Adipocyte (in vitro differentiated cells): ENCODE data around the gene SPNS2.

Experiments
- DNase-seq: peaks from one replicate; pipeline ENCODE4 v3.0.0-alpha.2; 2015; ENCODE audit warnings: low read depth
- H3K27me3 ChIP-seq: replicated peaks from 2 replicates; pipeline ENCODE4 v1.7.0; 2013; ENCODE audit warnings: mild to moderate bottlenecking, low read length, moderate library complexity; ENCODE audit not compliant: control insufficient read depth, insufficient read depth
- H3K36me3 ChIP-seq: 2 replicates; pipeline ENCODE4 v1.7.0; 2013; ENCODE audit warnings: low read length, mild to moderate bottlenecking, moderate library complexity; ENCODE audit not compliant: control insufficient read depth, insufficient read depth, severe bottlenecking
- H3K4me1 ChIP-seq: 2 replicates; pipeline ENCODE4 v1.7.0; 2013; ENCODE audit warnings: mild to moderate bottlenecking, low read length, moderate library complexity; ENCODE audit not compliant: control insufficient read depth, insufficient read depth
- H3K4me3 ChIP-seq: 2 replicates; pipeline ENCODE4 v1.7.0; 2013; ENCODE audit warnings: mild to moderate bottlenecking, low read length, moderate library complexity
- H3K9ac ChIP-seq: 2 replicates; pipeline ENCODE4 v1.7.0; 2013; ENCODE audit warnings: mild to moderate bottlenecking, low read length, moderate library complexity
- H3K9me3 ChIP-seq: 2 replicates; pipeline ENCODE4 v1.7.0; 2013; ENCODE audit warnings: mild to moderate bottlenecking, low read length, moderate library complexity; ENCODE audit not compliant: control insufficient read depth

SPNS2 gene, protein sequence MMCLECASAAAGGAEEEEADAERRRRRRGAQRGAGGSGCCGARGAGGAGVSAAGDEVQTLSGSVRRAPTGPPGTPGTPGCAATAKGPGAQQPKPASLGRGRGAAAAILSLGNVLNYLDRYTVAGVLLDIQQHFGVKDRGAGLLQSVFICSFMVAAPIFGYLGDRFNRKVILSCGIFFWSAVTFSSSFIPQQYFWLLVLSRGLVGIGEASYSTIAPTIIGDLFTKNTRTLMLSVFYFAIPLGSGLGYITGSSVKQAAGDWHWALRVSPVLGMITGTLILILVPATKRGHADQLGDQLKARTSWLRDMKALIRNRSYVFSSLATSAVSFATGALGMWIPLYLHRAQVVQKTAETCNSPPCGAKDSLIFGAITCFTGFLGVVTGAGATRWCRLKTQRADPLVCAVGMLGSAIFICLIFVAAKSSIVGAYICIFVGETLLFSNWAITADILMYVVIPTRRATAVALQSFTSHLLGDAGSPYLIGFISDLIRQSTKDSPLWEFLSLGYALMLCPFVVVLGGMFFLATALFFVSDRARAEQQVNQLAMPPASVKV

DNA sequence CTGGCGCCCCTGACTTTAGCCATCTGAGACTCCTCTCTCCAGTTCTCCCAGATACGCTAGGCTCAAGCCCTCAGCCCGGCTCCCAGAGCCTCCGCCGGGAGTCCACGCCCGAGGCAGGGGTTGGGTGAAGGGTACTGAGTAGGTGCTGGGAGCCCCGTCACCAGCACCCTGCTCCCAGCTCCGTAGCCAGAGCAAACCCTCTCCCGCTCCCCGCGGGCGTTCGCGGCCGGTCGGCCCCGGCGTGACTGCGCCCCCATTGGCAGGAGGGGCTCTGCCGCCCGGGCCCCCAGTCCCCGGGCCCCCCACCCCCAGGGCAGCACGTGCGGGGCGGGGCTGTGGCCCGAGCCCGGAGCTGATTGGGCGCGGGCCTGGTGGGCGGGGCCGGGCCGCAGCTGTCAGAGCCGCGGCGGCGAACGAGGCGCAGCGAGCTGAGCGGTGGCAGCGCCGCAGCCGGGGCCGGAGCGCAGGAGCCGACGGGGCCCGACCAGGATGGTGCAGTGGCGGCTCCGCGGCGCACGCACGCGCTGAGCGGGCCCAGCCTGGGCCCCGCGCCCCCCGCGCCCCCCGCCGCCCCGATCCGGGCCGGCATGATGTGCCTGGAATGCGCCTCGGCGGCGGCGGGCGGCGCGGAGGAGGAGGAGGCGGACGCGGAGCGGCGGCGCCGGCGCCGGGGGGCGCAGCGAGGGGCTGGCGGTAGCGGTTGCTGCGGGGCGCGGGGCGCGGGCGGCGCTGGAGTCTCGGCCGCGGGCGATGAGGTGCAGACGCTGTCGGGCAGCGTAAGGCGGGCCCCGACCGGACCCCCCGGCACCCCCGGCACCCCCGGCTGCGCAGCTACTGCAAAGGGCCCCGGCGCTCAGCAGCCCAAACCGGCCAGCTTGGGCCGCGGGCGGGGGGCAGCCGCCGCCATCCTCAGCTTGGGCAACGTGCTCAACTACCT, at the start of gene SPNS2:
Gene SPNS2, plus strand, starts transcription at position 421 of the 937 bp plus-strand sequence. Its CDS starts 167 bp downstream, at position 588.
- H3K27me3 ChIP-seq, result peaks cover 49% of the 10 kb centered on the region
- no peaks in the 10 kb centered on the region for H3K36me3 ChIP-seq
- no peak within 1 kb of the TSS for H3K9ac ChIP-seq
- no peak within 1 kb of the TSS for H3K4me3 ChIP-seq
- peak; percentile 78 for DNase-seq
- H3K9me3 ChIP-seq, result no peaks in the 10 kb centered on the region
- H3K4me1 ChIP-seq, result no peaks in the 10 kb centered on the region

DNA sequence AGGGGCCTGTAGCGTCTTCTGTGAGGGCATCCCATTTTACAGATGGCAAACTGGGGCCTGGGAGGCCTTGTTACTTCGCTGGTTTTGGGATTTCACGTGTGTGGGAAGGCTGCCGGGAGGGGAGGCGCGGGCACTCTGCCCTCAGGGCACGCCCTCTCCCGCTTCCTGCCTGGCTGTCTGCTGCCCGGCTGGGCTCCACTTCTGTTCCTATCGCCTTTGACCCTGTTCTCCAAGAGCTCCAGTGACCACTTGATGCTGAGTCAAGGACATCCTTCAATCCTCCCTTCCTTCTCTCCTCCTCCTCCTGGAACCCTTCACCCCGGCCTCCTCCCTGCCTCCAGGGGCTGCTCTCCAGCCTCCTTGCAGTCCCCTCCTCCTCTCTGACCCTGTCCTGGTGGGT, 48.9 kb upstream of the SPNS2 start:
- peaks cover 7% of the 10 kb centered on the region for H3K4me1 ChIP-seq
- DNase-seq, result no peak
- H3K9me3 ChIP-seq, result no peaks in the 10 kb centered on the region

DNA sequence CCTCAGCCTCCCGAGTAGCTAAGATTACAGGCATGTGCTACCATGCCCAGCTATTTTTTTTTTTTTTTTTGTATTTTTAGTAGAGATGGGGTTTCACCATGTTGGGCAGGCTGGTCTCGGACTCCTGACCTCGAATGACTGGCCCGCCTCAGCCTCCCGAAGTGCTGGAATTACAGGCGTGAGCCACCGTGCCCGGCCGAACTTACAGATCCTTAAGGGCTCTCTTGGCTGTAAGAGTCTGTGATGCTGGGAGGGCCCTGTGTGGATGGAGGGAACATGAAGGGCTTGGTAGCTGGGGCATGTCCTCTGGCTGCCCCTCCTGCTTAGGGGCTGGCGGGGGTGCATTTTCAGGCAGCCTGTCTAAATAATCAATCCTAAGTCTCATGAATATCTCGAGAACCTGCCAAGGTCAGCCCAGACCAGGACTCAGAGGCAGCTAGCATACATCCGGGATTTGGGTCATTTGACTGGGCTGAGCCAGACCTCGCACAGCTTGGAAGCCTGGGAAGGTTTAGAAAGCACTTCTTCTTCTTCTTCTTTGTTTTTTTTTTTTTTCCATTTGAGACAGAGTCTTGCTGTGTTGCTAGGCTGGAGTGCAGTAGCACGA, 47.9 kb upstream of the SPNS2 start:
- no peak overlapping the region for H3K4me3 ChIP-seq
- H3K27me3 ChIP-seq, result peaks cover 27% of the 10 kb centered on the region
- no peak overlapping the region for H3K9ac ChIP-seq
- H3K9me3 ChIP-seq, result no peaks in the 10 kb centered on the region
- no peaks in the 10 kb centered on the region for H3K36me3 ChIP-seq
- no peak for DNase-seq
- peaks cover 7% of the 10 kb centered on the region for H3K4me1 ChIP-seq

More for the DNA sequence above, 48.9 kb upstream of the SPNS2 start:
- Histone ChIP-seq H3K4me3 (no peak overlapping the region), H3K9ac (no peak overlapping the region), H3K27me3 (peaks cover 19% of the 10 kb centered on the region), H3K36me3 (no peaks in the 10 kb centered on the region)

DNA sequence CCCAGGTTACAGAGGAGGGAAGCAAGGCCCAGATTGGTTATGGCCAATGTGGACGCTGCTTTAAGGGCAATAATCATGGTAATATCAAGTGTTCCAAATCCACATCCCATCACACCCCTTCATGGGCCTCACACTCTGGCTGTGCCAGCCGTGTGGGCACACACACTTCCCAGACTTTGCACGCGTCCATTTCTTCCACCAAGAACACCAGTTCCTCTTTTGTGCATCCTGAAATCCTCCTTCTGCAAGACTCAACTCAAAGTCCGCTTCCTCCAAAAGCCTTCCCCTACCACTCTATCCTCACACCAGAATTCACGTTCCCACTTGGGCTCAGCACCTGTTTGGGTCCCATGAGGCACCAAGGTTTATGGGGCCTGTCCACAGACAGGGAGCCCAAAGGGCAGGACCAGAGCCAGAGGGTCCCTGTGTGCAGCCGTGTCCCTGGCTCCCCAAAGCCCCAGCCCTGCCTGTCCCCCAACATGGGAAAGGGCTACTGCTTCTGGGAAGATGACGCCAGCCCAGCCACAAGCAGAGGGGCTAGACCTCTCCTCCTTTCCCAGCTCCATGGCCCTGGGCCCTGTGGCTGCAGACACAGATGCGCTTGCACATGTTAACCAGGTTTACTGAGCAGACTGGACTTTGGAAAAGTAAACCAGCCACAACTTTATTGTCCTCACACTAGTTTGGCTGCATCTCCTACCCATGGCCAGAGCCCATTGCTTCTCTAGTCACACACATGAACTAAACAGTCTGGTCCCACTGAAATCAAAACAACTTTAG, 44.7 kb upstream of the SPNS2 start:
- no peak for DNase-seq
- H3K9ac ChIP-seq, result no peak overlapping the region
- peaks cover 39% of the 10 kb centered on the region for H3K27me3 ChIP-seq
- peaks cover 7% of the 10 kb centered on the region for H3K4me1 ChIP-seq
- H3K4me3 ChIP-seq, result no peak overlapping the region
- no peaks in the 10 kb centered on the region for H3K9me3 ChIP-seq
- H3K36me3 ChIP-seq, result no peaks in the 10 kb centered on the region

DNA sequence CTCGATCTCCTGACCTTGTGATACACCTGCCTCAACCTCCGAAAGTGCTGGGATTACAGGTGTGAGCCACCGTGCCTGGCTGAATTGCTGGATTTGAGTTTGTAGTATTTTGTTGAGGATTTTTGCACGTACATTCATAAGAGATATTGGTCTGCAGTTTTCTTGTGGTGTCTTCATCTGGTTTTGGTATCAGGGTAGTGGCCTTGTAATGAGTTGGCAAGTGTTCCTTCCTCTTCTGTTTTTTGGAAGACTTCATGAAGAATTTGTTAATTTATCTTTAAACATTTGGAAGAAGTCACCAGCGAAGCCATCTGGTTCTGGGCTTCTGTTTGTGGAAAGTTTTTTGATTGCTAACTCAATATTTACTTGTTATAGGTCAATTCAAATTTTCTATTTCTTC, 38.0 kb upstream of the SPNS2 start:
- H3K36me3 ChIP-seq, result no peaks in the 10 kb centered on the region
- H3K9ac ChIP-seq, result no peak overlapping the region
- H3K9me3 ChIP-seq, result peaks cover 15% of the 10 kb centered on the region
- peaks cover 22% of the 10 kb centered on the region for H3K27me3 ChIP-seq
- H3K4me3 ChIP-seq, result no peak overlapping the region
- no peaks in the 10 kb centered on the region for H3K4me1 ChIP-seq
- no peak for DNase-seq

DNA sequence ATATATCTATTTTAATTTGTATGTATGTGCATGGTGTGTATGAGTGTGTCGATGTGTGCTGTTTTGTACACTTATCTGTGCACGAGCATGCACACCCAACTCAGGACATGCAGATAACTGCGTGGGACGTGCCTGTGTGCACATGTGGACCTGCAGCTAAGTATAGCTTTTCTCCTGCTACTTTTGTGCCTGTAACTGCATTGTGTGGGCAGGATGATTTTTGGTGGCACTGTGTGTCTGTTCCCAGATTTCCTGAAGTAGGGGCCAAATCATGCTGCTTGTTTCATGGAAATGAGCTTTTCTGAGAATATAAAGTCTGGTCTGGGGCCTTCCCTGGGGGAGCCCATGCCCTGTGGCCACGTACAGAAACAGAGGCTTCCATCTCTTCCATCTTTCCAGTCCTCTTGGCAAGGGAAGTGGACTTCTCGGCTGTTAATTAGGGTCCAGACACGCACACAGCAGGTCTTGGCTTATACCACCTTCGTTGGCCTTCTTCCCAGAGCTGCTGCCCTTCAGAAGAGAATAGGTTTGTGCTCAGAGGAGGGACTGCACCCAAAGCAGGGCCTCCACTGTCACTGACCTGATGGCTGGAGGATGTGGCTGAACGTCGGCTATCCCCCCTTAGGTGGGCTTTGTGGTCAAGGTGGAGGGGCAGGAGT, 34.7 kb upstream of the SPNS2 start:
- DNase-seq, result no peak
- H3K9ac ChIP-seq, result no peak overlapping the region
- H3K36me3 ChIP-seq, result no peaks in the 10 kb centered on the region
- peaks cover 15% of the 10 kb centered on the region for H3K9me3 ChIP-seq
- H3K4me1 ChIP-seq, result no peaks in the 10 kb centered on the region
- H3K4me3 ChIP-seq, result no peak overlapping the region
- peaks cover 15% of the 10 kb centered on the region for H3K27me3 ChIP-seq

DNA sequence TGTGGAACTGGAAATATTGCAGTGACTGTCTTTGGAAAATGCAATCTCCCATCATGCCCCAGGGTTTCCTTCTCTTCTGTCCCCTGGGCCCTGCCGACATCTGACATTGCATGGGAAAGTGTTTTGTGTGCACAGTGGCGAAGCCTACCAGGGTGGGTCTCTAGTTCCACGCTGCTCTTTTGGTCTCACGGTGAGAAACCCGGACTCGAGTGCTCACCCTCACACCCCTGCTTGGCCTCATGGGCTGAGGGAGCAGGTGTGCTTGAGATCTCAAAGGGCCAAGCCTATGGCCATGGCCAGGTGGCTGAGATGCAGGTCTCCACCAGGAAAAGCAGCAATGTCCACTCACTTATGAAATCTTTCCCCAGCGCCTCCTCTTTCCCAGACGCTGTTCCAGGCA, 32.9 kb upstream of the SPNS2 start:
- Histone ChIP-seq H3K9ac (no peak overlapping the region), H3K4me3 (no peak overlapping the region), H3K4me1 (no peaks in the 10 kb centered on the region), H3K36me3 (no peaks in the 10 kb centered on the region), H3K27me3 (peaks cover 13% of the 10 kb centered on the region), H3K9me3 (peaks cover 6% of the 10 kb centered on the region)
- no peak for DNase-seq

DNA sequence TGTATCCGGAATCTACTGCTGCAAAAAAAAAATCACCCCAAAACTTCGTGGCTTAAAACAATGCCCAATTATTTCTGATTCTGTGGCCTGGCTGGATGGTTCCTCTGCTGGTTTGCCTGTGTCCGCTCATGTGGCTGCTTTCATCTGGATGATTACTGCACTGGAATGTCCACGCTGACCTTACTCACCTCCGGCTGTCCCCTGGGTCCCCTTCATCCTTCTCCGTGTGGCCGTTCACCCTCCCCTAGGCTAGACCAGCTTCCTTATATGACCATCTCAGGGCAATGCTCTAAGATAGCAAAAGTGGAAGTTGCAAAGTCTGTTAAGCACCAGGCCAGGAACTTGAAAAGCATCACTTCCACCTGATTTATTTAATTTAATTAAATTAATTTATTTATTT, 31.4 kb upstream of the SPNS2 start:
- Histone ChIP-seq H3K4me1 (no peaks in the 10 kb centered on the region), H3K4me3 (no peak overlapping the region), H3K27me3 (peaks cover 22% of the 10 kb centered on the region), H3K9ac (no peak overlapping the region), H3K9me3 (no peaks in the 10 kb centered on the region), H3K36me3 (no peaks in the 10 kb centered on the region)
- DNase-seq, result no peak

DNA sequence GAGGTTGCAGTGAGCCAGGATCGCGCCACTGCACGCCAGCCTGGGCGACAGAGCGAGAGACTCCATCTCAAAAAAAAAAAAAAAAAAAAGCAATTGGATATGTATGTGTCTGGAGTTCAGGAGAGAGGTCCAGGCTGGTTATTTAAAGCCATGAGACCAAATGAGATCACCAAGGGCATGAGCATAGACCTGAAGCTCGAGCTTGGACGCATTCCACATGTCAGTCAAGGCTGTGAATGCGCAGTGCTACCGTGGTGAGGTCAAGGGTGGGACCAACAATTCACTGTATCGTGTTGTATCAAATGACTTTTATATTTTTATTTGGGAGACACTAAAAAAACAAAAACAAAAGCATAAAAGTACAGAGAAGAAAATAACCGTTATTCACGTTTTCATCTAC, 29.1 kb upstream of the SPNS2 start:
- Histone ChIP-seq H3K27me3 (peaks cover 34% of the 10 kb centered on the region), H3K4me3 (no peak overlapping the region), H3K9ac (no peak overlapping the region), H3K9me3 (no peaks in the 10 kb centered on the region), H3K4me1 (no peaks in the 10 kb centered on the region), H3K36me3 (no peaks in the 10 kb centered on the region)
- DNase-seq, result no peak

DNA sequence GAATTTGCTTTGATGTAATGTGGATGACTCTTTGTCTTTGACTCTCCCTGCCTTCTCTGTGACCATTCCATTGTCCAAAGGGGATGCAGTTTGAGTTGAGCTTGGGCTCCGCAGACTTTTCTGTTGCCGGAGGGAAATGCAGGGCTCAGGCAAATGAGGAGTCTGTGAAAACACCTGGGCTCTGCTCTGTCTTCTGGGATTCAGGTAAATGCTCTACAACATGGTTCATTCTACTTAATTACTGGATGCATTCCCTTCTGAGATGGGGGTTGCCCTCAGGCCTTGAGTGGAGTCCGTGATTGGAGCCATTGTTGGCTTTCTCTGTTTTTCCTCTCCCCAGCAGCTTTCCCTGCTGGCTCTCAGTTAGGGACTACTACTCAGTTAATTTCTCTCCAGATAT, 26.4 kb upstream of the SPNS2 start:
- Histone ChIP-seq H3K4me1 (no peaks in the 10 kb centered on the region), H3K36me3 (no peaks in the 10 kb centered on the region), H3K4me3 (no peak overlapping the region), H3K9ac (no peak overlapping the region), H3K27me3 (peaks cover 41% of the 10 kb centered on the region), H3K9me3 (no peaks in the 10 kb centered on the region)
- DNase-seq, result no peak
